Stimulated activated CD4-positive, alpha-beta T cell treated with anti-CD3 and anti-CD28 coated beads, TNF-alpha, amount 100 ng/mL, for 48 hours (primary cell): ENCODE data around the gene ITGB1BP1.
"Not testable (repeated sequence)": the region's sequence is repeated elsewhere in the genome, so short reads cannot be mapped to it uniquely, and the experiment has no call there.

Experiments used
- DNase-seq, 3 donors: peaks; one replicate each; pipeline ENCODE4 v3.0.0-alpha.2; 2020; ENCODE audit warnings: low read depth in 3 of 3

ITGB1BP1 gene

DNA sequence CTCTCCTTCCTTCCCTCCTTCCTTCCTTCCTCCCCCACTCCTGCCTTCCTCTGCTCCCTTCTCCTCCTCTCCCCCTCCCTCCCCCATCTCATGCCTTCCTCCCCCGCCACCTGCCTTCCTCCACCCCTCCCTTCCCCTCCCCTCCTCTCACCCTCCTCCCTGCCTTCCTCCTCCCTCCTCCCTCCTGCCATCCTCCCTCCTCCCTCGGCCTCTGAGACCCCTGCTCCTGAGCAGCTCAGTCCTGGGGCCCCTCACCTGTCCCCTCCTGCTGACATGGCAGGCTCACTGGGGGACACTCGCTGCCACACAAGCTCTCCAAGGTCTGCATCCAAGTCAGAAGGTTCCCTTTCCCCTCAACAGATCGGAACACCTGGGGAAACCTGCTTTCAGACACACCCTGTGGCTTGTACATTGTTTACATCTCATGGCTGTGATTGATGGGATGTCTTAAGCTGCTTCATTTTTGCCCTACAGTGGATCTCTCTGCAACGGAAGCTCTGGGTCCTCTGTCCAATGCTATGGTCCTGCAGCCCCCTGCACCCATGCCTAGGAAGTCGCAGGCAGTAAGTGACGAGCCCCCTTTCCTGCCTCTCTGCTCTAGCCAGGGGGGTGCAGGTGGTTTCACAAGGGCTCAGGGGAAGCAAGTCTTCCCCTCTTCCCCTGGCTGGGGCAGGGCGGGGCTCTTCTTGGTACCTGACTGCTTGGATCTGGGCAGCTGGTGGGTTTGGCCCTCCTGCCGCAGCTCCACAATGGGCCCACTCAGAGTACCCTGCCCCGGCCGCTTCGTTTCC, 22.9 kb downstream of the ITGB1BP1 start:
- no peak for DNase-seq

DNA sequence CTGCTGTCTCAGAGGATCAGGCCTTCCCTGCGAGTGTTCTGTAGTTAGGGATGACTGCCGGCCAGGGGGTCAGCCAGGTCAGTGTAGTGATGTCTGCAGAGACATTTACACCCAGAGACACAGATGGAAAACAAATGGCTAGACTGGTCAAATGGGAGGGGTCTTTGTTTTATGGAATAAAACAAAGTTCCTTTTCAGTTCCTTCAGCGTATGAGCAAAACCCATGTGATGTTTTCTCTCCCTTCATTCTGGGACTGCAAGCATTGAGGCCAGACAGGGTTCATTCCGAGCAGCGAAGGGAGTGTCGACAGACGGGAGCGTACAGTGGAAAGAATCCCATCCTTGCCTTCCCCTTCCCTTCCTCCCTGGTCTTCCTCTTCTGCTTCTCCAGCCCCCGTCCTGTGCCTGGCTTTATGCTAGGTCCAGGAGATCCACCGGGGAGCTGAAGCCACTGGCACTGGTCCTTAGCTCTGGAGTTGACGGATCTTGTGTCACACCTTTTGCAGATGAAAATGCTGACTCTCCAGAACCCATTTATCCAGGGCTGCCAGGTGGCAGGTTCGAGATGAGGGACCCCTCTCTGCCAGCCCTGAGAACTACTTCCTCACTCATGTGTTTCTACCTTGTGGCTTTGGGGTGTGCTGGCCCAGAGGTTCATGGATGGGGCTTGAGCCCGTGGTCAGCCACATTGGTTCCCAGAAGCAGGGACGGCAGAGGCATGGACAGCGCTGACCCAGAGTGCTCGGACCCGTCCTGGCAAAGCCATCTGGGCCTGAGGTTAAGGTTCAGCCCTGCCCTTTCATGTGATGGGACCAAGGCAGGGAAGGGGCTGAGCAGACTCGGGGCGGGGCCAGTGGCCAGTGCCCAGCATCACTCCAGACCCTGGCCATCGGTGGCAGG, 24.2 kb downstream of the ITGB1BP1 start:
- DNase-seq, result no peak

GRCh38 chr2:9398251-9398650, 25.1 kb downstream of the ITGB1BP1 start:
- DNase-seq, result not testable (repeated sequence)

- DNase-seq, result no peak
Measured at GRCh38 chr2:9397201-9397600, 26.1 kb downstream of the ITGB1BP1 start.

GRCh38 chr2:9394816-9395215, 28.5 kb downstream of the ITGB1BP1 start:
- no peak for DNase-seq

GRCh38 chr2:9392898-9393765, 30.2 kb downstream of the ITGB1BP1 start:
- no peak for DNase-seq

DNA sequence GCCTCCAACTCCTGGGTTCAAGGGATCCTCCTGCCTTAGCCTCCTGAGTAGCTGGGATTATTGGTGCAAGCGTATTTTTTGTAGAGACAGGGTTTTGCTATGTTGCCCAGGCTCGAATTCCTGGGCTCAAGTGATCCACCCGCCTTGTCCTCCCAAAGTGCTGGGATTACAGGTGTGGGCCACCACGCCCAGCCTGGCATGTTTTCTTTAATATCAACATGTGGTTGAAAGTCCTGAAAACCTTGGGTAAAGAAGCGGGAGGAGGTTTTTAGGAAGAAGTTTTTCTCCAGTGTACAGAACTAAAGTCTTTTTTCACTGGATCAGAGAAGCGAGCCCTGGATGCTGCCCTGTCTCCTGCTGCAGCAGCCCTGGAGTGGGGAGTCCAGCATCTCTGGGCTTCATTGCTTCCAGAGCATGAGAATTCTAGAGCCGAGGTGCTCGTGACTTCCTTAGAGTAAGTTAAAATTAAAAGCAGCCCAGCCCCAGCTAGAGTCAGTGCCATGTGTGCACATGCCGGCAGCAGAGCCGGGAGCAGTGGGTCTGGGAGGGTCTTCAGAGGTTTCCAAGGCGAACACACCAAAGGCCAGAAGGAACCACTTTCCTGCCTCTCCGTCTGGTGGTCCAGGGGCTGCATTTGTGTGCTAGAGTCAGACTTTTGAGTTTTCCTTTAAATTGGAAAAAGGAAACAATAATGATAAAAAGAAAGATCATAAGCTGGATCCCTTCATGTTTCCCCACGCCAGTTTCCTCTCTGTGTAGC, 31.2 kb downstream of the ITGB1BP1 start:
- DNase-seq, result no peak

GRCh38 chr2:9390991-9391390, 32.3 kb downstream of the ITGB1BP1 start:
- DNase-seq, result no peak

DNA sequence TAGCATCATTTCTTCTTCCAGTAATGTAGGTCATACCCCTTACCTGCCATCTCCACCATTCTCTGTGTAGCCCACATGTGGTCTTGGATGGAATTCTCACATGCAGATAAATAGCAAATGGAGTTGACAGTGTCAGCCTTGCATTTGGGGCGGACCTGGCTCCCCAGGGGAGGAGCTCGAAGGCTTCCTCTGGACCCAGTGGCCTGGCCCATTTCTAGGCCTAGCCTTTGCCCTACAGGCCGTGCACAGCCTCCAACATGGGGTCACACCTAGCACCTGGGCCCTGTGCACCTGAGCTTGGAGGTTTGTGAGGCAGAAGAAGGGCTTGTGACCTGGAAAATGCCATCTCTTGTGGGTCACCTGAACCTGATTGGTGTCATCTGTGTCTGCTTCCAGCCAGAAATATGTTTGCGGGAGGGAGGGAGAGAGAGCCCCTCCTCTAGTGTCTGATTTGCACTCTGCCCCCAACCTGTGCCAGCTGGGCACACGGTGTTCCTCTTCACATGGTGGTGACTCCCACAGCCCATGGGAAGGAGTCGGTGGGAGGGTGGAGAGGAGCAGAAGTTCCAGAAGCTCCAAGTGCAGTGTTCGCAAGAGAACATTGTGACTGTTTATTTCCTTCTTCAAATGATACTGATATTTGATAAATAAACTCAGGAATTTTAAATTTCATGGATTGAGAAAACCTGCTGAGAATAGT, 33.0 kb downstream of the ITGB1BP1 start:
- no peak for DNase-seq

- no peak for DNase-seq
Measured at GRCh38 chr2:9388950-9389911, 34.1 kb downstream of the ITGB1BP1 start.

DNA sequence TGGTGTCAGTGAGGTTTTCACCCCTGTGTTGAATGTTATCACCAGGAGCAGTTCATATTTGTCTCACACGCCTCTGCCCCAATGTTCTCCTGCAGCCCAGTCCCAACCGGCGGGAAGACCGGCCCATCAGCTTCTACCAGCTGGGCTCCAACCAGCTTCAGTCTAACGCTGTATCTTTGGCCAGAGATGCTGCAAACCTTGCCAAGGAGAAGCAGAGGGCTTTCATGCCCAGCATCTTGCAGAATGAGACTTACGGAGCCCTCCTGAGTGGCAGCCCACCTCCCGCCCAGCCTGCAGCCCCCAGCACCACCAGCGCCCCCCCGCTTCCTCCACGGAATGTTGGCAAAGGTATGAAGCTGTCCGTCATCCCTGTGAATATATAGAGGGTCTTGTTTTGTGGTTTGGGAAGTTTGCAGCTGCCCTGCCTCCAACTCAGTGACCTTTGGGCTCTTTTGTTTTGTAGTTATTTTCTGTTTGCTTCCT, 35.1 kb downstream of the ITGB1BP1 start:
- no peak for DNase-seq

- no peak for DNase-seq
Measured at GRCh38 chr2:9385841-9386240, 37.5 kb downstream of the ITGB1BP1 start.

DNA sequence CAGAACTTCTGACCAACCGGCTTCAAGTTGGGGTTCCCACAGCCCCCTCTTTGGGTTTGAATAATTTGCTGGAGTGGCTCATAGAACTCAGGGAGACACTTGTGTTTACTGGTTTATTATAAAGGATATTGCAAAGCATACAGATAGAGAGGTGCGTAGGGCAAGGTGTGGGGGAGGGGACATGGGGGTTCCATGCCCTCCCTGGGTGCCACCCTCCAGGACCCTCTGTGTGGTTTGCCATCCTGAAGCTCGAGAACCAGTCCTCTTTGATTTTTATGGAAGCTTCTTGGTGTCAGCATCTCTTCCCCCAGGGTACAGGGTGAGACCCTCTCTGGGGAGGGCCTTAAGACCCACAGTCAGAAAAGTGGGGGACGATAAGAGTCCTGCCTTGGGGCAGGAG, 38.8 kb downstream of the ITGB1BP1 start:
- no peak for DNase-seq

GRCh38 chr2:9382604-9383235, 40.6 kb downstream of the ITGB1BP1 start:
- no peak for DNase-seq

DNA sequence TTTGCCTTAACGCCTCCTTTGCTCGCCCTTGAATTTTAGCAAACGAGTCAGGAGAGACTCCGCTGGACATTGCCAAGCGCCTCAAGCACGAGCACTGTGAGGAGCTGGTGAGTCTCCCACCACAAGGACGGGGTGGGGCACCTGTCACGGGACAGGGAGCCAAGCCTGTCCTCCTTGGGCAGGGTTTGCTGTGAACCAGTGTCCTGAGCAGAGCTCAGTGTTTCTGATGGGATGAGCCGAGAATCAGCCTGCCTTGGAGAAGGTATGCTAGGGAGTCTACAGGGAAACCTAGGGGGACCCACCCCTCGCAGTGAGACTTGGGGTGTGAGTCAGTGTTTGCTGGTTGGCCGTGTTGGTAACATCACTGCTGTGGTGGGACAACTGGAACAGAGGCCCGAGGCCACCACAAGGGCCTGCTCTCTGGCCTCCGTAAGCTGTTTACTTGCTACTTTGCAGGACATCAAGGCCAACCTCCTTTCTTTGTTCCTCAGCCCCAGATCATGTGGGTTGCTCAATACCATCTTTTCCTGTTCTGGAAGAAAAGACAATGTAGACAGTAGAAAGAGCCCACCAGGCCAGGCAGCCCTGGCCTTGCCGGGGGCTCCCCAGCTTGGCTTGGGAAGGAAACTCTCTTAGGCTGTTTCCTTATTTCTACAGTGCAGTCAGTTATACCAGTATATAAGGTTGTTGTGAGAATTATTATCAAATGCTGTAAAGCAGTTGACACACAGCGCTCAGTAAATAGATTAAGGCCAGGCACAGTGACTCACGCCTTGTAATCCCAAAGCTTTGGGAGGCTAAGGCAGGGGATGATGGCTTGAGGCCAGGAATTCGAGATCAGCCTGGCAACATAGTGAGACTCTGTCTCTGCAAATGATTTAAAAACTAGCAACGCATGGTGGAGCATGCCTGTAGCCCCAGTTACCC, 42.4 kb downstream of the ITGB1BP1 start:
- DNase-seq, result no peak

- DNase-seq, result no peak
Measured at GRCh38 chr2:9379391-9379755, 44.0 kb downstream of the ITGB1BP1 start.
